NK-92 (cell line): ENCODE data around the gene EEF1G.
"Not testable (repeated sequence)": the region's sequence is repeated elsewhere in the genome, so short reads cannot be mapped to it uniquely, and the experiment has no call there.

Experiments
- DNase-seq: peaks from one replicate; lab custom pipeline; 2025; ENCODE audit not compliant: unreplicated experiment; lab: John Stamatoyannopoulos, UW

Gene EEF1G

GRCh38 chr11:62556108-62556874 lies 17.4 kb downstream of the EEF1G start:
- DNase-seq, result no peak

DNA sequence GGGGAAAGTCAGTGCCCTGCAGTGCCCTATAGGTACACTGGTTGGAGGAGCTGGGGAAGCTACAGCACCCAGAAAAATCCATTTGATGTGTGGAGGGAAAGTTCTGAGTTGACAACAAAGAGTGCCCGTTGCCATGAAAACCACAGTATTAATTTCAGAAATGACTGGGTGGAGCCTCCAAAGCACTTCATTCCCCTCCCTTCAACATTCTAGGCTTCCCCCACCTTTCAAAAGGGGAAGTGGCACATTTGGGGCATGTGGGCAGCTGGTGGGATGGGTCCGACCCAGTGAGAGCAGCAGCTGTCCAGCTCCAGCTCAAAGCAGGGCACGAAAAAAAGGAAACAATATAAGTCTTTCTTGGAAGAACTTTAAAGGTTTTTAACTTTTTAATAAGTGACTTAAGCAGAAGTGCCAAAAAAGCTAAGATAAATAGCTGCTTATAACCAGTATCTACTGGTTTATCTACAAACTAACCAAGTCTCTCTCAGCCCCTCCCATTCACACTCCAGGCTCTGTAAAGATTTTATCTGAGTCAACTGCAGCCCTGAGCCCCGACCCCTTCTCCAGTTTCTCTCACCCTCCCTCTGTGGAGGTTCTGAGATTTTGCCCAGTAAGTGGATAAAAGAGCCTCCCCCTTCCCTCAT lies 18.1 kb downstream of the EEF1G start:
- no peak for DNase-seq

GRCh38 chr11:62554387-62555167 lies 19.1 kb downstream of the EEF1G start:
- DNase-seq, result no peak

GRCh38 chr11:62553839-62554361 lies 19.8 kb downstream of the EEF1G start:
- no peak for DNase-seq

- DNase-seq, result no peak
Measured at GRCh38 chr11:62553080-62553838, 20.4 kb downstream of the EEF1G start.

- DNase-seq, result no peak
Measured at GRCh38 chr11:62552485-62553079, 21.1 kb downstream of the EEF1G start.

GRCh38 chr11:62550478-62550877 lies 23.2 kb downstream of the EEF1G start:
- DNase-seq, result not testable (repeated sequence)

- no peak for DNase-seq
Measured at GRCh38 chr11:62548545-62549335, 25.0 kb downstream of the EEF1G start.

- no peak for DNase-seq
Measured at GRCh38 chr11:62547691-62548281, 25.9 kb downstream of the EEF1G start.

- no peak for DNase-seq
Measured at GRCh38 chr11:62546929-62547625, 26.6 kb downstream of the EEF1G start.

DNA sequence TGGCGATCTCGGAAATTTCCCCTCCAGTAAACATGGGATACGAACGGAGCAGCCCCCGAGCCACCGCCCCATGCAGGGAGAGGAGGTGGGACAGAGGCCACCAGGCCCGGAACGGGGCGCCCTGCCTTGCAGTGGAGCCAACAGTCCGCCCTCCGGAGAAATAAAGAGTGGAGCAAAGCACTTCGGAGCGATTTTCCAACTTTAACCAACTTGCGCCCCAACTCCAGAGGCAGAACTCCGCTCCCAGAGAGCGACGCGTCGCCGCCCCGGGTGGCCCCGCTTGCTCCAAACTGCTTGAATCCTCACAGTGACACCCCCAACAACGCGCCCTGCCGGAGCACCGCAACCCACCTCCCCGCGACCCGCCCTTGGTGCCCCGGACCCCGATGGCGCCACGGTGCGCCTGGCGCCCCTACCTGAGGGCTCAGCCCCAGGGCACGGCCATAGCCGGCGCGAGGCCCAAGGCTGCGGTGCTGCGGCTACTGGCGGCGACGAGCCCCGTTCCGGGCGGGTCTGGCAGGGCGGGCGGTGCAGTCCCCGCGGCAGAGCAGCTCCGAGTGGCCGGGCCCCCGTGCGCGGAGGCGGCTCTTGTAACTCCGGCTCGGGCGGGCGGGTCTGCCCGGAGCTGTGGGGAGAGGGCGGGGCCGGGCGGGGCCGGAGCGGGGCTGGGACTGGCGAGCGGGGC lies 27.3 kb downstream of the EEF1G start, which contains the start of gene AHNAK:
Gene AHNAK, minus strand, starts transcription at position 563 of the 685 bp plus-strand sequence. CDS start 10,708 bp downstream, outside the sequence.
- DNase-seq, result no peak

GRCh38 chr11:62545437-62546243 lies 28.1 kb downstream of the EEF1G start:
- DNase-seq, result no peak

DNA sequence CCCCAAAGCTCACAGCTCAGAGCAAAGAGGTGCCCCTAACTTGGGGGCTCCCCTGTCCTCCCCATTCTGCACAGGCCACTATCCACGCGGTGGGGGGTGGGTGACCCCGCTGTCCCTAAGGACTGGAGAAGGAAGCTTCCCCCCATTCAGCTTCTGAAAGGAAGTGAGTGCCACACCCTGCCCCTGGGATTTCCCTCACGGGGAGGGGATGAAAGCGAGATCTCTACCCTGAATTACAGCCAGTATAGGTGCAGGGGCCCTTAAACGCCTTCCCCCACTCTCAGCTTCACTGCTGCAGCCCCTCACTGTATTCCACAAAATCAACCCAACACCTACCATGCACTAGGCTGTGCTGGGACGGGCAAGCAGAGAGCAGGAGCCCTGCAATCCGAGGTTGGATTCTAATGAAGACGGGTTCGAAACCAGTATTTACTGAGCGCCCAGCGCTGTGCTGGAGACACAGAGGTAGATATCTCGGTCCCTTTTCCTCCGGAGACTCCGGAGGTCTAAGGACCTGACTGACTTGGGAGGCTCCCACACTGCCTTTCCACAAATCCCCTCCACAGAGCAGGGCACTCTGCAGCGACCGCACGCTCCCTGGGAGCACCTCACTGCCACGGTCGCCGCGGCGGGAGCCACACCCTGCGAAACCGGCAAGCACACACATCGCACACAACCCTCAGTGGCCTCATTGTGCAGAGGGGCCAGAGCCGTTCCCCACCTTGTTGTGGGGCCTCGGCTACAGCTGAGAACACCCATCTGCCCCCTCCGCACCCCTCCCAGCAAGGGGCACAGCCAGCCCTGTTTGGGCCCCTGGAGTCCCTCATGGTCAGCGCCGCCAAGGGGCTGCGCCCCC lies 28.9 kb downstream of the EEF1G start:
- DNase-seq, result no peak

DNA sequence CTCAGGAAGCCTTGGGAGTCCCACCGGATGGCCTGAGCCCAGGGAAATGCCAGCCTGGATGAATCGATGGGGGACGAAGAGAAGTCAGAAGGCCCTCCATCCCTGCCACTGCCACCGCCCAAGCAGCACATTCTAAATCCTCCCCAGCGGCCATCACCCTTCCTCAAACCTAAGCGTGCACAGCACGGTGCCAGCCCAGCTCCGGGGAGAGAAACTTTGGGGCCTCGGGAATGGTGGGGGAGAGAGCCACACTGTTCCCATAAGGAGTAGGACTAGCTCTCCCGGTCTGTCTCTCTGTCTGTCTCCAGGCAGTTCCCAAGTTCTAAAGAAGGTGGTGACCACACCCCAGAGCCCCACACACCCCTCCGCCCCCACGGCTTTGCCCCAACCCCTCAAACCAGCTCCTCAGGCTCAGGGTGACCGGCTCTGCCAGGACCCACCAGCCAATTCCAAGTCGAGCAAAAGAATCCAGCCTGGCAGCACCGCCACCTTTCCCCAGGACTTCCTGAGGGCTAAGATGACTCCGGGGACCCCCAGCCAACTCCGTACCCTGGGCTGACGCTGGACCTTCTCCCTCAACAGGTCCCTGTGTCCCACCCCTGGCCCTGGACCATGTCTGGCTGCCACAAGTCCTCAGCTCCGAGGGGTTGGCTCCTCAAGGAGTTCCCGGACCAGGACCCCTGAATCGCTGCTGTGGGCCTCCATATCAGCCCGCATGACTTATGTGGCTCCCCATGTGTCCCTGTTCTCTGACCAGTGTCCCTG lies 29.8 kb downstream of the EEF1G start:
- DNase-seq, result no peak

DNA sequence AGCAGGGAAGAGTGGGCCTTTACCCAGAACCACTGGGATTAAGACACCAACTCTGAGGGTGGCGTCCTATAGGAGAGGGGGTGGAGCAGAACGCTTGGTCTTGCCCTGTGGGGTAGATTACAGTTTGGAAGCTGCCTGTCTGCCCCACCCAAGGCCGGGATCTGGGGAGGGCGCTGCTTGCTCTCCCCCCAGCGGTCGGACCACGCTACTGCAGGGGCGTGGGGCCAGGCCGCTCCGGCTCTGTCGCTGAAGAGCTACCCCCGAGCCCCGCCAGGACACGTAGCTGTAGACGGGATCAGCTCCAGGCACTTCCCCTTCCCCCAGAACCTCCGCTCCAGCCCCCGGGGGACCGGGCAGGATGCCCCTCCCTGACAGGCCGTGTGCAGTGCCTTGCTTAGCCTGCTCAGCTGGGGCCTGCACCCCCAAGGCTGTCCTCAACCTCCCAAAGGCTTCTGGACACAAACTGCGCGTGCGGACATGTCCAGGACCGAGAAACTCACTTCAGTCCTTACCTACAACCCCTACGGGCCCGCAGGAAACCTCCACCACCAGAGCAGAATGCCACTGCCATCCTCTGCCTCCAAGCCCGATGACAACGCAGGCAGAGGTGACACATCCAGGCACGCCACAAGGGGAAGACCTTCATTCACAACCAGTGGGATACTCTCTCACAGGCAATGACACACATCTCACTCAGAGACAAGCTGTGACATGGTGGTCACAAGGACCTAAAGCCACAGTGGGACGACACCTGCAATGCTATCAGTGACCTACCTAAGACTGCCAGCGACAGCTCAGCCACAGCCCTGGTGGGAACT lies 30.7 kb downstream of the EEF1G start:
- DNase-seq, result no peak
